AG04450 (cell line): ENCODE measurements around the gene TTC23. TPM values are rescaled to one million over a fixed set of nuclear protein-coding genes. Genes with fewer than 3 reads are reported as not detected.
"Not testable (repeated sequence)": the region's sequence is repeated elsewhere in the genome, so short reads cannot be mapped to it uniquely, and the experiment has no call there.

Experiments used
- CTCF ChIA-PET: fragments of 300-600, 350-600 bp; formaldehyde crosslinking; extraction: SDS; loops from one replicate; lab custom pipeline; 2022; ENCODE audit warnings: antibody characterized with exemption, inconsistent platforms; lab: Charles Lee
- POLR2A ChIA-PET: fragments of 350-600 bp; formaldehyde crosslinking; extraction: SDS; loops from one replicate; lab custom pipeline; 2021; ENCODE audit warnings: antibody characterized with exemption, inconsistent platforms; lab: Yijun Ruan, JAX
- DNase-seq: peaks from one replicate; pipeline ENCODE4 v3.0.0-alpha.2; 2011; ENCODE audit warnings: low read depth, low spot score
- H3K27ac ChIP-seq: one replicate; pipeline ENCODE4 v1.5.1; 2012; ENCODE audit warnings: low read depth, low read length, control low read depth
- H3K27me3 ChIP-seq: one replicate; pipeline ENCODE4 v1.6.0; 2012; ENCODE audit warnings: low read length; ENCODE audit not compliant: control insufficient read depth, insufficient read depth
- H3K4me3 ChIP-seq: 2 replicates; pipeline ENCODE4 v1.5.1; 2011; ENCODE audit warnings: mild to moderate bottlenecking, low read depth, low read length, control low read depth
- H3K9me3 ChIP-seq: 2 replicates; pipeline ENCODE4 v1.5.1; 2012; ENCODE audit warnings: low read length; ENCODE audit not compliant: control insufficient read depth, insufficient read depth
- CTCF ChIP-seq: IDR thresholded peaks from 2 replicates; pipeline ENCODE4 v1.5.1; 2011; ENCODE audit warnings: low read depth, low read length, control low read depth, inconsistent platforms
- polyA plus RNA-seq: library from polyadenylated mRNA; depleted of rRNA; stranded (reverse); fragments of >200 nt; gene quantifications from 2 replicates; pipeline ENCODE4 v1.2.3, GENCODE V29; 2011

The TTC23 gene
- polyA plus RNA-seq, 1 experiment, result 7.2 TPM

- ChIA-PET POLR2A (interaction anchor here (0.7 kb wide), 1 partner anchor 115 kb away, joined by 3 read pairs; no protein-coding TSS in a partner anchor), CTCF (interaction anchor here (0.6 to 5.2 kb wide), 5 partner anchors 11 to 144 kb away, joined by 3 to 26 read pairs (median 4); no protein-coding TSS in a partner anchor)
- H3K27ac ChIP-seq, result no peak overlapping the region
- H3K4me3 ChIP-seq, result no peak overlapping the region
- no peak for DNase-seq
- H3K9me3 ChIP-seq, result no peaks in the 10 kb centered on the region
- TF ChIP-seq CTCF, result no peak
- no peaks in the 10 kb centered on the region for H3K27me3 ChIP-seq
Observed at GRCh38 chr15:99201408-99202175, 47.8 kb downstream of the TTC23 start.

DNA sequence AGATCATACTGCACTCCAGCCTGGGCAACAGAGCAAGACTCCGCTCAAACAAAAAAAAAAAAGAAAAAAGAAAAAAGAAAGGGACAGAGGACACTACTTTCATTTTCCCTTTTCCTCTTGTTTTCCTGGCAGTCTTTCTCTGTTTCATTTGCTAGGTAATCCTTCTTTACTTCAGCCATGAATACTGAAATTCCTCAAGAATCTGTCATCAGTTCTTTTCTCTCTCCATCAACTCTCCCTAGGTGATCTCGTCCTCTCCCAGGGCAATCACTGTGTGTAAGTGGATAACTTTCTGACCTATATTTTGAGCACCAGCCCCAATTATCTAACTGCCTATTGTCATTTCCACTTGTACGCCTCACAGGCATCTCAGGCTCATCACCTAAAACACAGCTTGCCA is 51.5 kb downstream of the TTC23 start:
- TF ChIP-seq CTCF, result no peak
- Histone ChIP-seq H3K9me3 (no peaks in the 10 kb centered on the region), H3K4me3 (no peak overlapping the region), H3K27me3 (no peaks in the 10 kb centered on the region), H3K27ac (no peak overlapping the region)
- ChIA-PET CTCF (interaction anchor here (1.6 kb wide), 1 partner anchor 97 kb away, joined by 10 read pairs; no protein-coding TSS in a partner anchor), POLR2A (no interaction called here)
- no peak for DNase-seq

DNA sequence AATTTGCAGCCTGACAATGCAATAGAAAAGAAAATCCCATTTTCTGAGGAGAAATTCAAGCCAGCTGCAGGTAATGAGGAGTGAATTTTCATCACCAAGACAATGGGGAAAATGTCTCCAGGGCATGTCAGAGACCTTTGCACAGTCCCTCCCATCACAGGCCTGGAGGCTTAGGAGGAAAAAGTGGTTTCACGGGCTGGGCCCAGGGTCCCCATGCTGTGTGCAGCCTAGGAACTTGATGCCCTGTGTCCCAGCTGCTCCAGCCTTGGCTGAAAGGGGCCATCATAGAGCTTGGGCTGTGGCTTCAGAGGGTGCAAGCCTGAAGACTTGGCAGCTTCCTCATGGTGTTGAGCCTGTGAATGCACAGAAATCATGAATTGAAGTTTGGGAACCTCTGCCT is 57.2 kb downstream of the TTC23 start:
- H3K9me3 ChIP-seq, CTCF ChIA-PET, DNase-seq, H3K27me3 ChIP-seq, H3K27ac ChIP-seq, H3K4me3 ChIP-seq, POLR2A ChIA-PET: not testable (repeated sequence)

- peaks cover 7% of the 10 kb centered on the region for H3K9me3 ChIP-seq
- no peak for TF ChIP-seq CTCF
- no peaks in the 10 kb centered on the region for H3K27me3 ChIP-seq
- DNase-seq, result no peak
- no peak overlapping the region for H3K27ac ChIP-seq
- H3K4me3 ChIP-seq, result no peak overlapping the region
- POLR2A ChIA-PET, result no interaction called here
- CTCF ChIA-PET, result interaction anchor here (1.2 to 3.5 kb wide), 3 partner anchors 25 to 516 kb away, joined by 3 to 11 read pairs (median 5); no protein-coding TSS in a partner anchor
Observed at GRCh38 chr15:99187936-99188335, 61.4 kb downstream of the TTC23 start.

GRCh38 chr15:99185414-99186130 is 63.8 kb downstream of the TTC23 start:
- no peak for TF ChIP-seq CTCF
- H3K4me3 ChIP-seq, result no peak overlapping the region
- H3K27me3 ChIP-seq, result no peaks in the 10 kb centered on the region
- ChIA-PET POLR2A (no interaction called here), CTCF (interaction anchor here (0.5 kb wide), 1 partner anchor 27 kb away, joined by 3 read pairs; no protein-coding TSS in a partner anchor)
- no peaks in the 10 kb centered on the region for H3K9me3 ChIP-seq
- no peak overlapping the region for H3K27ac ChIP-seq
- DNase-seq, result no peak
